Measurements from ENCODE around the gene PRPF6. TPM values are rescaled to one million over a fixed set of nuclear protein-coding genes. Genes with fewer than 3 reads are reported as not detected.

PRPF6 gene
- polyA plus RNA-seq, 1 donor = 63.6 TPM

DNA sequence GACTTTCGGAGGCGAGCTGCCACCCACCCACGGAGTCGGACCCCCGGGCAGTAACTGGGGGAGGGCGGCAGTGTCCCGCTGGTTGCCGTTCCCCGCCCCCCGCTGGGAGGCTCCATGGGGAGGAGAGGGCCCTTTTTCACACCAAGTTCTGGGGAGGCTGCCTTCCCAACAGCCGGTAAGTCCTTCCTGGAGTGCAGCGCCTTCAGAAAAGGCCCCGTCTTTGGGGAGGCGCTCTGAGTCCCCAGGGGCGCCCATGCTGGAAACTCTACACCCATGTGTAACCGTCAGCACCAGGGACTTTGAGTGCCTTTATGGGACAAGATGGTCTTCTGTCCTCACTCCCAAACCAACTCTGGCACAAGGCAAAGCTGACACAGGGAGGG lies 68.9 kb downstream of the PRPF6 start:
- DNase-seq = no peak

DNA sequence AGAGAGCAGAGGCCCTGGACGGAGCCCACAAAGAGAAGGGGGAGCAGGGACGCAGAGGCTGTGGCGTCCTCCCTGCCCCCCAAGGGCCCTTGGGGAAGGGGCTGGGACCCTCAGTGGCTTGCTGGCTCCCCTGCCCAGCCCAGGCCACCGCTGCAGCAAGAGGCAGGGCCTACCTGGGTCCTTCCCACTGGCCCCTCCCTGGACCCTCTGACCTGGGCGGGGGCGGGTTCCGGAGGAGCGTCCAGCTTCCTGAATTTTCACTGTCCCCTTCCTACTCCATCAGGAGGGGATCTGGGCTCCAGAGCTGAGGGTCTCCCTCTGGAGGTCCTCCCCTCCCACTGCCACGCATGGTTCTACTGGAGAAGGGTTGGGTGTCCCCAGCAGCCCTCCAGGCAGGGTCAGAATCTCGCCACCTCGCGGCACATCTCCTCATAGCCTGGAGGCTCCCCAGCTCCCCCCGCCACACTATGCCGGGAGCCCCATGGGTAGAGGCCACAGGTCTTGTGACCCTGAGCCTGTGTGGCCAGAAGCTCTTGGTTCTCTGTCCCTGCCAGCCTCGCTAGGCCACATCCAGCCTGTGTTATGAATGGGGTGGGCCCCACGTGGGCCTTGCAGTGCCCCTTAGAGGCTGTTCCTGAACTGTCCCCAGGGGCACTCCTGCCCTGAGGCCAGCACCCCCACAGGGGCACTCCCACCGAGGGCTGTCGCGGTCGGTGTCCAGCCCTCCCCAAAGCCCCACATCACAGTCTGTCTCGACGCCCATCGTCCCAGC lies 69.5 kb downstream of the PRPF6 start:
- DNase-seq = no peak

DNA sequence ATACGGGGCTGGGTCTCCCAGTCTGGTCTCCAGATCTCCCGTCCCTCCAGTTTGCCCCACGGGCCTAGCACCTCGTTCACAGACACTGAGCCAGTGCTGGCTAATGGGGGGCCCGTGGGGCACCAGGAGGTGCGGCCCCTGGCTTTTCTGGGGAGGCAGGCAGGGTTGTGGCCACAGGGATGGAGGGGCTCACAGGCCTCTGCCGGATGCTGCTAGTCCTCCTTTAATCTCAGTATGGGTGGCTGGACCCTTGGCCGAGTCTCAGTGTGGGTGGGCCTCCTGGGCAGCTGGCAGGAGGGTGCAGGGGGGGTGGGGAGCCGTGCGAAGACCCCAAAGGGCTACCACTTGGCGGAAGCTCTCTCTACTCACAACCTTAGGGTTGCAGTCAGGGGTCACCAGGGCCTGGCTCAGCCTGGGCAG lies 70.1 kb downstream of the PRPF6 start:
- DNase-seq = no peak

DNA sequence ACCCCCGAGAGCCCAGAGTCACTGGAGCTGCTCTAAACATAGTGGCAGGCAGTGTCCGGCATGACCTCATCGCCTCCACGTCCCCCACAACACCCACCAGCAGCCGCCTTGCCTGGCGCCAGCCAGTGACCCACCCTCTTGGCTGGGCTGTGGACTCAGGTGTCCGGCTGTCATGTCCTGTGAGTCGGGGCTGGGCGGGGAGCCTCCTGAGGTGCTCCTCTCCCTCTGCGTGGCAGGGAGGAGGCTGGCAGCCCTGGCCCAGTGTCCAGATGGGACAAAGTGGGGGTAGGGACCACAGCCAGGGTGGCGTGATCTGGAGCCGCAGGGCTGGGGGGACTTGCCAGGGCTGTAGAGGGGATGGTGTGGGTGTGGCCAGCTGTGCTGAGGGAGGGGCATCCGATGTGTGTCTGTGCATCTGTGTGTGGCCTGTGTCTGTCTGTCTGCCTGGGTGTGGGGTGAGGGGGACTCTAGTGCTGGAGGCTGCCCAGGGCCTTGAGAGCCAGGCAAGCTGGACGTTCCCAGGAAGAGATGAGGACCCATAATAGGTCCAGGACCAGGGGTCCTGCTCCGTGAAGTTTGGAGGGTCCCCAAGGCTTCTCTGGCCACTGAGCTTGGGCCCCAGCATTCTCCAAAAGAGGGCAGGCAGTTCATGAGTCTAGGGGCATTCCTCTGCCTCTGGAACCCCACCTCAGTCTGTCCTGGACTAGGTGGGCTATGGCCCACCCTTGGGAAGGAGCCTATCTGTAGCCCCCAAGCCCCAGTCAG lies 70.8 kb downstream of the PRPF6 start:
- DNase-seq = no peak

DNA sequence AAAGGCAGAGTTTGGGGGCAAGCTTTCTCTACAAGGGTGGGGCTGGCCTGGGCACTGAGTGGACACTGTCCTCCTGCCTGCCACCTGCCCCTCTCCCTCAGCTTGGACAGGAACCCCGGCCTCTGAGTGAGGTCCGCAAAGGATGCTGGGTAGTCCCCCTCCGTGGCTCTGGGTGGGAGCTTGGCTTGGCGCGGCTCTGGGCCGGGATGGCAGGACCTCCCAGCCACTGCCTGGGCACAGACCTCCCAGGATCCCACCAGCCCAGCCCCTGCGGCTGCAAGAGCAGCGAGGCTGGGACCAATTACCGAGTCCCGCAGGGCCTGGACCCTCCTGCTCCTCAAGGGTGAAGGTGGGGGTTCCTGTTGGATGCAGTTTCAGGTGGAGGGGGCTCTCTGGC lies 71.4 kb downstream of the PRPF6 start:
- DNase-seq = no peak

DNA sequence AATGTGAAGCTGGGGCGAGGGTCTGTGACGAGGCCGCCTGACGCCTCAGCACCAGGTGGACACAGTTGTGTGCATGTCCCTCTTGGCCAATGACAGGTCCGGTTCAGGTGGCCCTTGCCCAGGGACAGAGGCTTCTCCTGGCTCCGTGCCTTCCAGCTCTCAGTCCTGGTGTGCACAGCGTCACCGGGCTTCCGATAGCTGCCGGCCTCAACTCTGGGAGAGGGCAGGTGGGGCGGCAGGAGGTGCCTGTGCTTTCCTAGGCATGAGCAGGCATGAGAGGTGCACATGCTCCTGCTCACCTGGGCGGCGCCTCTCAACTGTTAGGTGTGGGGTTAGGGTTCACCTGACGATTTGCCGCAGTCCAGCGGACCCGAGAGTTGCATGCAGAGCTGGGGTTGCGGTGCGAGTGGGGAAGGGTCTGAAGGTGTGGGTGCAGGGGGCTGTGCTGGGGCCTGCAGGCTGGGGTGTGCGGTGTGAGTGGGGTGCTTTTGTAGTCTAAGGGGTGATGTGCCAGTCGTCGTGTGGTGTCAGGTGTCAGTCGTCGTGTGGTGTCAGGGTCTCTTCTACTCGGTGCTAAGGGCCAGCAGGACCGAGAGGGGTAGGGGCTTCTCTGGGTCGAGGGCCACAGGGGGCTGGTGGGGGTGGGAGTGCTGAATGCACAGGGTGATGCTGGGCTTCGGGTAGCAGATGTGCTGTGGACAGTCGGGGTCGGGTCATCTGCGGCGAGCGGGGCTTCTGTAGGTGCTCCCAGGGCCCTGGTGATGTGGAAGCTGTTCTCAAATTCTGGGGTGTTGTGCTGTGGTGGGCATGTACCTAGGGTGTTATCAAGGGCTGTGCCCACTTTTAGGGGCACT lies 72.3 kb downstream of the PRPF6 start:
- DNase-seq = no peak

DNA sequence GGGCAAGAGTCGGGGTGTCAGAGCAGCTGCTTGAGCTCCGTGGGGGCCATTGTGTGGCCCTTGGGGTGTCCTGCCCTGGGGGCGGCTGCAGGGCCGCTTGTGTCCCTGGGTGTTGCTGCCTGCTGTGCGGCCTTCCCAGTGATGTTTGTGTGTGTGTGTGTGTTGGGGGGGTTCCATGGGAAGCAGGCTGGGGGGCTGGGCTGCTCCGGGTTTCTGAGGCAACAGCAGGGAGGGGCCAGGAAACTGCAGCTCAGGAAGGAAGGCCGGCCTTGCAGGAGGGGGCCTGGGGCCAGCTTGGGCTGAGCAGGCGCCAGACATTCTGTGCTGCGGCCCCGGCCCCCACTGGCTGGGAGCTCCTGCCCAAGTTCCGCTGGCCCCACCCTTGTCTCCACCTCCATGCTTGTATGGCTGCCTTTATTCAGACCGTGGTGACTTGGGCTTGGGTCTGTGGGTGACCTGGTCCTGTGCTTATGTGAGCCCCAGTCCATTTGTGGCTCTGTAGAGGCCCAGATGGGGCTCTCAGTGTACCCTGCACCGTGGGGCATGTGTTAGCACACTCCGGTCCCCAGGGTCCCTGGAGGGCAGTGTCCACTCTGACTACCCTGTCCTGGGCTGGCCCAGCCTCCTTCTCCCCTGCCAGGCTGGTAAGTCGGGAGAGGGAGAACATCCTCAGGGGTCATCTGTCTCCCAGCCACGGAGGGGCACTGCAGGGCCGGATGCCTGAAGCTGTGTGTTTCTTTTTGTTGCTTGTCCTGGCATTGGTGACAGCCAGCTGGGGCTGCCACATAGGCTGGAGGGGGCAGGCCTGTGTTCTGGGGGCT lies 73.1 kb downstream of the PRPF6 start:
- peak; percentile 62 for DNase-seq

DNA sequence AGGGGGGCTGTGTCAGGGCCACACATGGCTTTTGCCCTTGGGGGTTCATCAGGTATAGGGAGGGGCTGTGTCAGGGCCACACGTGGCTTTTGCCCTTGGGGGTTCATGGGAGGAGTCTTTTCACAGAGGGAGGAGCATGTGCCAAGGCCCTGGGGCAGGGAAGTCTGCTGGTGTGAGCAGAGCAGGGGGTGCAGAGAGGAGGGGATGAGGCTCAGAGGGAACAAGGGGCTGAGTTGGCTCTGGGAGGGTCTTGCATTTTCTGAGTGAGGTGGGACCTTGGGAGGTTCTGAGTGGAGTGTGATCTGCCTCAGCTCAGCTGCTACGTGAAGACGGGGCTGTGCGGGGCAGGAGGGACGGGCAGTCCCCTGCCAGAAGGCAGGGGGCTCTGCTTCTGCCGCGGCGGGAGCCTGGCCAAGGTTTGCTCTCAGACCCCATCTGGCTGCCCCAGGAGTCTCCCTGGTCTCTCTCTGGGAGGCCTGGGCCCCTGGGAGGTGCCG lies 74.5 kb downstream of the PRPF6 start:
- DNase-seq = no peak

DNA sequence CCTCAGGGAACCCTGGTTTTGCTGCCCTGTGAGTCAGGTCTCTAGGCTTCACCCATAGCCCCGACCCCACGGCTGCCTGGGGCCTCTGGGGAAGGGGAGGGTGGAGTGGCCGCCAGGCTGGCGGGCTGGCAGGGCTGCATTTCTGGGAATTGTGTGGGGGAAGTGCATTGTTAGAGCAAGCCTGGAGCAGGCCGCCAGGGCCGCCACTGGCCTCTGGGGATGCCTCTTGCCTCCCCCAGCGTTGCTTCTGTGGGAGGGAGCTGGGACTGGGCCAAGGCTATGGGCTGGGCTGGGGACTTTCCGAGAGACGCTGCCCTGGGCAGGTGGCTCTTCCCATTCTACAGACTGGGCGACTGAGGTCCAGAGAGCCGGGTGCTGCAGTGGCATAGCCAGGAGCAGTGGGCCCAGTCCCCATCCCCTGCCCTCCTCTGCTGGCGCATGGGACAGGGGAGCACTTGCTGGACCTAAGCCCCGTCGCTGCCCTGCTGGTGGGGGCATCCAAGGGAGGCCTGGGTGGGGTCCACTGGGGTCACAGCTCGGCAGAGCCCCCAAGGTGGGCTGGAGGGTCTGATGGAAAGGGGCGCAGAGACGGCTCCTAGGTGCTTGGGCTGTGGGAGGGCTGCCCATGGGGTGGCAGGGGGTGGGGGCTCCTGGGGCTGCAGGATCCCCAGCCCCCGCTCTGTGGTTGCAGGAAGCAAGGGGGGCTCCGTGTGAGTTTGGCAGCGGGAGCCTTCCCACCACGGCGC lies 75.1 kb downstream of the PRPF6 start:
- DNase-seq = no peak

DNA sequence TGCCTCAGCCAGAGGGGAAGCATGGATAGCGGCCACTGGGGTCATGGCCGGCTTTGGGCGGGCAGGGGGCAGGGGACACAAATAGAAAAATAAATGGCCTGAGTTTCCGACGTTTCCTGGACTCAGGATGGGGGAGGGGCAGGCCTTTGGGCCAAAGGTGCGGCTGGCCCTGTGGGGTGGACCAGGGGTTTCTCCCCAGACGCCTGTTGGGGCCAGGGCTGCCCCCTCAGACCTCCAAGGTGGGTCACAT lies 75.6 kb downstream of the PRPF6 start:
- DNase-seq = no peak

DNA sequence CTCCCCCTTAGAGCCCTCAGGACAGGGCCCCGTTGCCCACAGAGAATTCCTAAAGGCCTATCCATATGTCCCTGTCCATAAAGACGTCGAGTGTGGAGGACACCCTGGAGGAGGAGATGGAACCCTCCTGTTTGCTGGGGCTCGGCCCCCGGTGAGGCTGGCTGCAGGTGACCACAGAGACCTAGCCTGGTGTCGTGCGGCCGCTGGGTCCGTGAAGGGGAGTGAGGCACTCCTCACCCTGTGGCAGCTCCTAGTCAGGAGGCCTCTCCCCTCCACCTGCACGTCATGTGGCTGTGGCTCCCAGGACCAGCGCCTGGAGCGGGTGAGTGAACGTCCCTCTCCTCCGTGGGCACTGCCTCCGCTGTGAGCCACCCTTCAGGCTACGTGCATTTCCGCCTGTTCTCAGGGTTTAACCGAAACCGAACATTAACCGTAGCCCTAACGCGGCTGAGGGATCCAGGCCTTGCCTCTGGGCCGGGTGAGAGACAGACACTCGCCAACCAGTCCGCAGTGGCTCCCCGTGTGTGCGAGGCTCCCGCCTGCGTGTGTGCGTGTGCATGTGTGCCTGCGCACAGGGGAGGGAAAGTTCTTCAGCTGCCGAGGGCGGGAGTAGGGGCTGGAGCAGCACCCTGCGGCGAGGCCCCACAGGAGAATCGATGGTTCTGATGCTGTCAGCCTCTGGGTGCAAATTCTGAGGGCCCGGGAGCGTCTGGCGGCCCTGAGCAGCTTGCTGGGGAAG lies 76.1 kb downstream of the PRPF6 start:
- DNase-seq = no peak

DNA sequence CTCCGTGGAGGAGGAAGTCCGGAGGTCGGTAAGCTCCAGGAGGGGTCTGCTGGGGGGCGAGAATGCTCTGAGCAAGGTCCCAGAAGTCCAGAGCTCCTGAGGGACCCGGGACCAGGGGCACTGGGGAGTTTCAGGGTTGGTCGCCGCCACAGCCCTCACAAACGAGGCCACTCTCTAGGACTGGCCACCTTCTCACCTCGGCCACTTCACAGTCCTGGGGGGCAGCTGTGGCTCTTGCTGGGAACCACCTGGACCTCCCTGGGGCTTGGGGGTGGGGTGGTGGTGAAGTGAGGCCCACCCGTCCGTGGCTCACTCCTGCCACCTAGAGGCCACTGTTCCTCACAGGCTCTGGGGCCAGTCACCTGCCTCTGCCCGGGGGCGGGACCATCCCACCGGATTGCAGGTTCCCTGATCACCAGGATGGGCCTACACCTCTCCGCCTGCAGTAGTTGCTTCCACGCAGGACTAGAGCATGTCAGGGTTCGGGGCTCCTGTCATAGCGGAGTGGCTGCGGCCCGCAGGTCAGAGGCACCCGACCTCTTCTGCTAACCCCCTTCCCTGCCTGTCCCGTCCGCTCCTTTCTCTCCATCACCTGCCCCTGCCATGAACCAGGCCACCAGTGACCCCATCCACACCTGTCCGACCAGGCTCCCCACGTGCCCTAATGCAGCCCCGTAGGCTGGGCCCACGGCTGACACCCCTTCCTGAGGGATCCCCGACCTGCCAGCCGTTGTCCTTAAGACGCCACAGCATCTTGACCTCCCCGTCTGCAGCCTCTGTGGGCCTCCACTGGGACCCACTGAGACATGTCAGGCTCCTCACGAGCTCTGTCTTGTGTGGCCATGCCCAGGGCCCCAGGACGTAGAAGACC lies 76.9 kb downstream of the PRPF6 start:
- DNase-seq = peak; percentile 61

DNA sequence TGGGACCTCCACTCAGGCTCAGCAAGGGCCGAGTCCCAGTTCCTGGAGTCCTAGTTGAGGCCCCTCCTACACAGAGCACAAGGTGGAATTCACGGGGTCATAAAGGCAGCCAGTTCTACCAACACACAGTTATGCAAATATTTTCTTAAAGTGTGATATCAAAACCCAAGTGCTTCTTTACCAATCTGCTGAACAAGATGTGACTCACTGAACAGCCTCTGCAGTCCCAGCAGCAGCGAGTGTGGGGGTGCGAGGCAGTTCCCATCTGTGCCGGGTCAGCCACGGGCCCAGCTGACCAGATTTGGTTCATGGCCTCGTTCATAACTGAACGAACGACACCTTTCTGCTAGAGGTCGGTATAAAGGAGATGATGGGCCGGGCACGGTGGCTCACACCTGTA lies 77.6 kb downstream of the PRPF6 start:
- DNase-seq = no peak

DNA sequence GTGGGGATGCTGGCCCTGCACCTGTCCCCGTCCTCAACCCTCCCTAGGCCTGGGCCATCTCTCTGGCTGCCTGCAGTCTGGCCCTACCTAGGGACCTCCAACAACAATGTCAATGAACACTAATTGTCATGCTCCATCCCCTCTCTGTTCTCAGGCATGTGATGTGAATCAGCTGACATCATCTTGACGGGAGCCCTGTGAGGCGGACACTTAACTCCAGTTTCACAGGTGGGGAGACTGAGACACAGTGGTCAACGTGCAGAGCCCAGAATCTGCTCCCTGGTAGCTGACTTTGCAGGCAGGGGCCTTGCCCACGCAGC lies 81.3 kb downstream of the PRPF6 start:
- no peak for DNase-seq

DNA sequence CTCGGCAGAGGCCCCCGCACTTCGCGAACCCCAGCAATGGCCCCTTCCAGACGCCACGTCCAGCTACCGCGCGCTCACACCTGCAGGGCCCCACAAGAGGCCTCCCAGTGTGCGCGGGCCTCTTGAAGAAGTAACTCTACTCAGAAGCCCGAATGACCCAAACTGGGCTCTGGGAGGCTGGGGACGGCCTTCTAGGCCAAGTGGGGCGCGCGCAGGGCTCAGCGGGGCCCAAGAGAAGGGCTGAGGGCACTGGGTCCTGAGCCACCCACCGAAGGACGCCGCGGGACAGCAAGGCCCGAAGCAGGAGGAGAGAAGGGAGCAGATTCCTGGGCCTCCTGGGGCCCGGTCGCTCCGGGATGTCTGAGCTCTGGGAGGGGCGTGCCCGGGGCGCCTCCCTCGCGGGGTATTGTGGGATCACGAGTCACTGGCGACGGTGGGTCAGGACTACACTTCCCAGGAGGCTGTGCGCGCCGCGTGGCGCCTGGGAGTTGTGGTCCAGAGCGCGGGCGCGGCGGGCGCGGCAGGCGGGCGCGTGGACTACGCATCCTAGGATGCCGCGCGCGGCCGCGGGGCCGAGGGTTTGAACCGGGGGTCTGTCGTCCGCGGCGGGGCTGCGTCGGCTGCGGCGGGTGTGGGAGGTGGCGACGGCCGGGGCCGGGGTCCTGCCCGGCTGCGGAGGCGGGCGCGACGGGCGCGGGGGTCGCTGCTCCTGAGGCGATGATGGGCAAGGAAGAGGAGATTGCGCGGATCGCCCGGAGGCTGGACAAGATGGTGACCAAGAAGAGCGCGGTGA lies 81.9 kb downstream of the PRPF6 start, which contains the start of gene TCEA2:
TCEA2 (plus strand) TSS at position 603 of the 793 bp plus-strand sequence; CDS start at position 718, 115 bp downstream.
- DNase-seq = peak; percentile 97

DNA sequence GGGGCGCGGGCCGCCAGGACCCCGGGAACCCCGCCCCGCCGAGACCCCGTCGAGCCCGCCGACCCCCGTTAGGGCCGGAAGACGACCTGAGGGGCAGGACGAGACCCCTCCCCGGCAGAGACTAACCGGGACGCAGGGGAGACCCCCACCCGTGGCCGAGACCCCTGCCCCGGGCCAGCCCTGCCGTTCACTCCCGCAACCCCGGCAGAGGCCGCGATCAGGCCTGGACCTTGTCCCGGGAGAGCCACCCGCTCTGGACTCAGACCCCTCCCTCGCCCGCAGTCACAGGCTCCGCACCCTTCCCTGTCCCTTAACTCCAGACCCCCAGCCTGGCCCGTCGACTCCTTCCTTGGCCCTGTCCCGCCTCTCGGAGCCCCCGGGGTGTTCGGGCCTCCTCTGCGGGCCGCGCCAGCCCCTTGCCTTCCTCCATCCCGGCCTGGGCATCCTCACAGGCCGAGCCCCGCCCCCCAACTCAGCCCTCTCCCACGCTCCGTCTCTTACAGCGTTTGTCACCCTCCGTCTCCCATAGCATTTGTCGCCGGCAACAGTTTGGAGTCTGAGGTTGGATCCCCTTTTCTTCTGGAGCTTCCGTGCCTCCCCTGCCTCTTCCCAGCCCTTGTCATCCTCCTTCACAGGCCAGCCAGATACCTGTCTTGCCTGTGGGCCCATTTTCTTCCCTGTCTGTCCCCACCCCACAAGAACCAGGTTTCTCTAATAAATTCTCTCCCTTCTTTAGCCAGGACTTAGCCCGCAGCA lies 82.6 kb downstream of the PRPF6 start:
- DNase-seq = no peak

DNA sequence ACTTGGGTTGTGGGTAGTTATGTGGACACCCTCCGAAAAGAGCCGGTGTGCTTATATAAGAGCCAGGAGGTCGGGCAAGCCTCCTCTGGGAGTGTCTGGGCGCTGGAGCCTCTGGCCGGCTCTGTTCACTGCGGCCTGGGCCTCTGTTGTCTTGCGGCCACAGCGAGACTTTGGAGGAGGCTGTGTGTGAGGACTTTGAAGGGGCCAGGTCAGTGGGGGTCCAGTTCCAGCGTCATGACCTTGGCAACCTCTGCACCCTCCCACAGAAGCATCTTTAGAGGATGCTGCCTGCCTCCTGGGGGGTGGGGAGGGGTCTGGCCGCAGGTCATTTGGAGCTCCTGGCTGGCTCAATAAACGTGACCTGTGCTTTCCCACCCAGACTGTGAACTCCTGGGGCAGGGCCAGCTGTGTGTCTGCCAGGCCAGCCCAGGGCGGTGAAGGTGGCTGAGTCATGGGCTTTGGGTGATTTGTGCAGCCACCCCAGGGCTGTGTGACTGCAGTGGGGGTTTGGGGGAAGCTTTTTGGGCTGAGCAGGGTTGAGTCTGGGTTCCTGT lies 83.3 kb downstream of the PRPF6 start:
- no peak for DNase-seq

All from hindlimb muscle (tissue), 1 donor.